Measurements from ENCODE around the gene GLB1L2. TPM values are rescaled to one million over a fixed set of nuclear protein-coding genes. Genes with fewer than 3 reads are reported as not detected.

The GLB1L2 gene
- total and polyA plus RNA-seq, 2 donors (not counting 1 experiment from before 2014, with no cell fraction given), result under 0.01 to 0.11 TPM

DNA sequence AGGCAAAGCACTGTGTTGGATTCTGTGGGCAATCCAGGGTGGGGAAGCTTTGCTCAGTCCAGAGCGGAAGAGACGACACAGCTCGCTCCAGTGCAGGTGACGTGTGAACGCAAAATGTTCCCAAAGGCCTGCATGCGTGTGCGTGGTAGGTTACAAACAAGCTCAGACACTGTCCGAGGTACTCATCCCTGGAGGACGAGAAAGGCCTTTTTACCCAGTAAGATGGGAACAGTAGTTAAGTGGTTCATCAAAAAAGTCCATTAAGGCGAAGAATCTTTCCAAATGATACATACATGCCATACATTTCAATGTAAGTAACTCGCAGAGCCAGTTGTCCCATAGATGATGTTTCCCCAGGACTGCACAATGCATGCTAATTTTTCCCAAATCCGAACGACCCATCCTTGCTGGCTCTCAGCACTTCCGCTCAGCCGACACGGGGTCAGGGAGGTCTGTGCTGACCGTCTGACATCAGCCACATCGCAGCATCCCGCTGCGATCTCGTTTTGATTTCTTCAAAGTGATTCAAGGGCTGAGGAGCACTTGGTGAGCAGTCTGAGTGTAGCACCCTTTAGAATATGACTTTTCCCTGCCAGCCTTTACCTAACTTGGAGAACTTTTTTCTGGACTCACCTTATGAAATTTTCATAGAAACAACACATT, 61.3 kb downstream of the GLB1L2 start:
- no peak for DNase-seq (ENCODE audit: low read depth in 2 of 2)
- no peak overlapping the region for H3K9ac ChIP-seq (ENCODE audit: insufficient read depth, low read length)
- no peak overlapping the region for H3K4me2 ChIP-seq (ENCODE audit: extremely low read depth, insufficient read depth, low read length)
- no peaks in the 10 kb centered on the region for H4K20me1 ChIP-seq (ENCODE audit: control insufficient read depth, extremely low read depth, insufficient read depth, low read length)
- no peaks in the 10 kb centered on the region for H3K79me2 ChIP-seq (ENCODE audit: control insufficient read depth, insufficient read depth, low read length)
- no peaks in the 10 kb centered on the region for H3K27me3 ChIP-seq (ENCODE audit: control insufficient read depth, insufficient read depth, low read length)
- H3K27ac ChIP-seq (ENCODE audit: insufficient read depth, low read length), result no peak overlapping the region
- no peaks in the 10 kb centered on the region for H3K36me3 ChIP-seq (ENCODE audit: control insufficient read depth, insufficient read depth, low read length)
- TF ChIP-seq, protein P1, sequence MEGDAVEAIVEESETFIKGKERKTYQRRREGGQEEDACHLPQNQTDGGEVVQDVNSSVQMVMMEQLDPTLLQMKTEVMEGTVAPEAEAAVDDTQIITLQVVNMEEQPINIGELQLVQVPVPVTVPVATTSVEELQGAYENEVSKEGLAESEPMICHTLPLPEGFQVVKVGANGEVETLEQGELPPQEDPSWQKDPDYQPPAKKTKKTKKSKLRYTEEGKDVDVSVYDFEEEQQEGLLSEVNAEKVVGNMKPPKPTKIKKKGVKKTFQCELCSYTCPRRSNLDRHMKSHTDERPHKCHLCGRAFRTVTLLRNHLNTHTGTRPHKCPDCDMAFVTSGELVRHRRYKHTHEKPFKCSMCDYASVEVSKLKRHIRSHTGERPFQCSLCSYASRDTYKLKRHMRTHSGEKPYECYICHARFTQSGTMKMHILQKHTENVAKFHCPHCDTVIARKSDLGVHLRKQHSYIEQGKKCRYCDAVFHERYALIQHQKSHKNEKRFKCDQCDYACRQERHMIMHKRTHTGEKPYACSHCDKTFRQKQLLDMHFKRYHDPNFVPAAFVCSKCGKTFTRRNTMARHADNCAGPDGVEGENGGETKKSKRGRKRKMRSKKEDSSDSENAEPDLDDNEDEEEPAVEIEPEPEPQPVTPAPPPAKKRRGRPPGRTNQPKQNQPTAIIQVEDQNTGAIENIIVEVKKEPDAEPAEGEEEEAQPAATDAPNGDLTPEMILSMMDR (conservative IDR thresholded peaks at IDR 0.05 in 1 of 2, IDR thresholded peaks at IDR 0.05 in 1 of 2; ENCODE audit: low read depth in 1 of 2, low read length in 2 of 2), result no peak
- no peak for TF ChIP-seq EZH2 (IDR thresholded peaks at IDR 0.05; ENCODE audit: low read length, missing control alignments)
- H3K4me3 ChIP-seq (replicated peaks in 1 of 4; ENCODE audit: control extremely low read depth in 1 of 4, insufficient read depth in 1 of 4, low read depth in 3 of 4, low read length in 4 of 4), result no peak overlapping the region
- no peaks in the 10 kb centered on the region for H3K9me3 ChIP-seq (ENCODE audit: control insufficient read depth, insufficient read depth, low read depth, low read length)
- no peak overlapping the region for H2AFZ ChIP-seq (ENCODE audit: low read length)
- no peaks in the 10 kb centered on the region for H3K4me1 ChIP-seq (ENCODE audit: control insufficient read depth, extremely low read depth, insufficient read depth, low read length)

DNA sequence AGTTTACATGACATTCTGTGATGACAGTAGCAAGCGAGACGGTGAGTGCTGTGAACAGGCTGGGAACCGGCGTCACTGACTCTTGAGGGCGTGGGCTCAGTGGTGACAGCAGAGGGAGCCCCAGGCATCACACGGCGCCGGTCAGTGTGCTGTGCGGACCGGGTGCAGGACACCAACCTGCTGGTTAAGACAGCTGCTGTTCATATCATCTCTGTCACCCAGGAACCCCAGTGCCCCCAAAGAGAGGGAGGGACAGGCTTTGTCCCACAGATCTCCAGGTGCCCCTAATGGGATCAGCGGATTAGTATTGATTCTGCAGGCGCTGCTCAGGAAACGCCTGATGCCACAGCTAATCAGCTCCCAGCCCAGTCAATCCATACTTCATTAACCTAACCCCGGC, 61.9 kb downstream of the GLB1L2 start:
- Histone ChIP-seq H4K20me1 (ENCODE audit: control insufficient read depth, extremely low read depth, insufficient read depth, low read length) (no peaks in the 10 kb centered on the region), H3K79me2 (ENCODE audit: control insufficient read depth, insufficient read depth, low read length) (no peaks in the 10 kb centered on the region), H3K4me1 (ENCODE audit: control insufficient read depth, extremely low read depth, insufficient read depth, low read length) (no peaks in the 10 kb centered on the region), H3K9me3 (ENCODE audit: control insufficient read depth, insufficient read depth, low read depth, low read length) (no peaks in the 10 kb centered on the region), H3K27ac (ENCODE audit: insufficient read depth, low read length) (no peak overlapping the region), H3K4me3 (replicated peaks in 1 of 4; ENCODE audit: control extremely low read depth in 1 of 4, insufficient read depth in 1 of 4, low read depth in 3 of 4, low read length in 4 of 4) (no peak overlapping the region), H2AFZ (ENCODE audit: low read length) (no peak overlapping the region), H3K36me3 (ENCODE audit: control insufficient read depth, insufficient read depth, low read length) (no peaks in the 10 kb centered on the region), H3K4me2 (ENCODE audit: extremely low read depth, insufficient read depth, low read length) (no peak overlapping the region), H3K27me3 (ENCODE audit: control insufficient read depth, insufficient read depth, low read length) (no peaks in the 10 kb centered on the region), H3K9ac (ENCODE audit: insufficient read depth, low read length) (no peak overlapping the region)
- no peak for TF ChIP-seq EZH2 (IDR thresholded peaks at IDR 0.05; ENCODE audit: low read length, missing control alignments)
- TF ChIP-seq, protein P1 (conservative IDR thresholded peaks at IDR 0.05 in 1 of 2, IDR thresholded peaks at IDR 0.05 in 1 of 2; ENCODE audit: low read depth in 1 of 2, low read length in 2 of 2), result no peak
- no peak for DNase-seq (ENCODE audit: low read depth in 2 of 2)

DNA sequence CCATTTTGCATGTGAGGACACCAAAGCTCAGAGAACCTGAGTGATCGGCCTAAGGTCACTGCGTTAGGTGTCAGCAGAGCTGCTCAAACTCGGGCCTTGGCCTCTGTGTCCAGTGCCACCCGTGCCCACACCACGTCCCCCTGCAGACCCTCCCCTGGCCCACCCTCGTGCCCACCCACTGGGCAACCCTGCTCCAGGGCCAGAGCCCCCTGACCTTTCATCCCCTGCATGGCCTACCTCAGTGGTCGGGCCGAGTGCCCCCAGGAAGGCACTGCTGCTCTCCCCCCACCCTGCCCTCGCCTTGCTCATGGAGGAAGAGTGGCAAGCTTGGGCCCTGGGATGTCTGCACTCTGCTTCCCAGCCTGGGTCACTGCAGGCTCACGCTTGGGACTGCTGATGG, 62.5 kb downstream of the GLB1L2 start:
- Histone ChIP-seq H3K79me2 (ENCODE audit: control insufficient read depth, insufficient read depth, low read length) (no peaks in the 10 kb centered on the region), H2AFZ (ENCODE audit: low read length) (no peak overlapping the region), H3K27ac (ENCODE audit: insufficient read depth, low read length) (no peak overlapping the region), H3K9me3 (ENCODE audit: control insufficient read depth, insufficient read depth, low read depth, low read length) (no peaks in the 10 kb centered on the region), H4K20me1 (ENCODE audit: control insufficient read depth, extremely low read depth, insufficient read depth, low read length) (no peaks in the 10 kb centered on the region), H3K9ac (ENCODE audit: insufficient read depth, low read length) (no peak overlapping the region), H3K4me2 (ENCODE audit: extremely low read depth, insufficient read depth, low read length) (no peak overlapping the region), H3K36me3 (ENCODE audit: control insufficient read depth, insufficient read depth, low read length) (no peaks in the 10 kb centered on the region), H3K4me3 (replicated peaks in 1 of 4; ENCODE audit: control extremely low read depth in 1 of 4, insufficient read depth in 1 of 4, low read depth in 3 of 4, low read length in 4 of 4) (no peak overlapping the region), H3K27me3 (ENCODE audit: control insufficient read depth, insufficient read depth, low read length) (no peaks in the 10 kb centered on the region), H3K4me1 (ENCODE audit: control insufficient read depth, extremely low read depth, insufficient read depth, low read length) (no peaks in the 10 kb centered on the region)
- no peak for DNase-seq (ENCODE audit: low read depth in 2 of 2)
- no peak for TF ChIP-seq EZH2 (IDR thresholded peaks at IDR 0.05; ENCODE audit: low read length, missing control alignments)
- TF ChIP-seq, protein P1 (conservative IDR thresholded peaks at IDR 0.05 in 1 of 2, IDR thresholded peaks at IDR 0.05 in 1 of 2; ENCODE audit: low read depth in 1 of 2, low read length in 2 of 2), result no peak
